GM23338 (cell line): ENCODE data around the gene CELA1. TPM values are rescaled to one million over a fixed set of nuclear protein-coding genes. Genes with fewer than 3 reads are reported as not detected.

Experiments used
- ATAC-seq: fragments of 200-7000 bp; cut with Tn5 transposase; 3 replicates; pipeline ENCODE4 v1.9.1; 2020
- DNase-seq: peaks from one replicate; pipeline ENCODE4 v3.0.0-alpha.2; 2015; ENCODE audit warnings: low spot score
- H2AFZ ChIP-seq: fragments of 200-600 bp; sonication (generic); 2 replicates; pipeline ENCODE4 v1.8.0; 2016; ENCODE audit warnings: antibody characterized with exemption, mild to moderate bottlenecking, moderate library complexity
- H3F3A ChIP-seq: fragments of 200-600 bp; sonication (generic); replicated peaks from 2 replicates; pipeline ENCODE4 v1.8.0; 2017; ENCODE audit warnings: antibody characterized with exemption, mixed run types, low read depth
- H3K27ac ChIP-seq: fragments of 200-600 bp; sonication (generic); 2 replicates; pipeline ENCODE4 v1.6.1; 2016; ENCODE audit warnings: low read depth
- H3K27me3 ChIP-seq: fragments of 200-600 bp; sonication (generic); 2 replicates; pipeline ENCODE4 v1.8.0; 2016; ENCODE audit warnings: mild to moderate bottlenecking, mixed run types, moderate library complexity; ENCODE audit not compliant: insufficient read depth
- H3K36me3 ChIP-seq: fragments of 200-600 bp; sonication (generic); 2 replicates; pipeline ENCODE4 v1.8.0; 2016; ENCODE audit warnings: mild to moderate bottlenecking; ENCODE audit not compliant: insufficient read depth
- H3K4me1 ChIP-seq: fragments of 200-600 bp; sonication (generic); 2 replicates; pipeline ENCODE4 v1.8.0; 2016; ENCODE audit warnings: mild to moderate bottlenecking, moderate library complexity; ENCODE audit not compliant: insufficient read depth
- H3K4me2 ChIP-seq: fragments of 200-600 bp; sonication (generic); 2 replicates; pipeline ENCODE4 v1.7.1; 2017; ENCODE audit warnings: mixed run types
- H3K4me3 ChIP-seq: fragments of 200-600 bp; sonication (generic); 2 replicates; pipeline ENCODE4 v1.6.1; 2016; ENCODE audit warnings: mixed run types
- H3K79me2 ChIP-seq: fragments of 200-600 bp; sonication (generic); replicated peaks from 2 replicates; pipeline ENCODE4 v1.8.0; 2017; ENCODE audit warnings: mild to moderate bottlenecking; ENCODE audit not compliant: insufficient read depth
- H3K9me2 ChIP-seq: fragments of 200-600 bp; sonication (generic); 2 replicates; pipeline ENCODE4 v1.8.0; 2017; ENCODE audit not compliant: insufficient read depth
- H4K20me1 ChIP-seq: fragments of 200-600 bp; sonication (generic); replicated peaks from 2 replicates; pipeline ENCODE4 v1.8.0; 2017; ENCODE audit warnings: mild to moderate bottlenecking; ENCODE audit not compliant: insufficient read depth
- H3K27ac Mint-ChIP-seq: 2 replicates; pipeline ENCODE4 v1.8.0; 2020; ENCODE audit warnings: inconsistent platforms, mild to moderate bottlenecking, moderate library complexity, mixed read lengths
- H3K27me3 Mint-ChIP-seq: 3 replicates; pipeline ENCODE4 v1.8.0; 2022; ENCODE audit warnings: low read depth, mild to moderate bottlenecking, moderate library complexity, mixed read lengths, inconsistent platforms; ENCODE audit not compliant: insufficient read depth, poor library complexity
- H3K36me3 Mint-ChIP-seq: 3 replicates; pipeline ENCODE4 v1.8.0; 2021; ENCODE audit warnings: low read depth, mild to moderate bottlenecking, inconsistent platforms, moderate library complexity, mixed read lengths
- H3K4me1 Mint-ChIP-seq: 3 replicates; pipeline ENCODE4 v1.8.0; 2020; ENCODE audit warnings: mild to moderate bottlenecking, inconsistent platforms, mixed read lengths
- H3K4me3 Mint-ChIP-seq: 3 replicates; pipeline ENCODE4 v1.8.0; 2021; ENCODE audit warnings: moderate library complexity, mild to moderate bottlenecking, inconsistent platforms, mixed read lengths
- H3K9me3 Mint-ChIP-seq: 3 replicates; pipeline ENCODE4 v1.8.0; 2020; ENCODE audit warnings: moderate library complexity, mild to moderate bottlenecking, inconsistent platforms, mixed read lengths
- CREB1 ChIP-seq: fragments of 250-450 bp; sonication (Bioruptor Pico); IDR thresholded peaks from 2 replicates; pipeline ENCODE4 v1.5.0; 2020; ENCODE audit warnings: low read depth, mild to moderate bottlenecking, moderate library complexity
- ETS1 ChIP-seq: IDR thresholded peaks from 2 replicates; pipeline ENCODE4 v1.6.1; 2016; ENCODE audit warnings: antibody characterized with exemption
- EZH2 ChIP-seq: fragments of 200-600 bp; sonication (generic); IDR thresholded peaks from one replicate; pipeline ENCODE4 v1.8.0; 2017; ENCODE audit warnings: antibody characterized with exemption, mild to moderate bottlenecking, low read depth; ENCODE audit not compliant: unreplicated experiment
- EZH2phosphoT487 ChIP-seq: fragments of 200-600 bp; sonication (generic); IDR thresholded peaks from one replicate; pipeline ENCODE4 v1.8.1; 2018; ENCODE audit warnings: antibody characterized with exemption; ENCODE audit not compliant: unreplicated experiment
- JUNB ChIP-seq: IDR thresholded peaks from one replicate; pipeline ENCODE4 v1.6.1; 2016; ENCODE audit warnings: antibody characterized with exemption; ENCODE audit not compliant: unreplicated experiment
- NANOG ChIP-seq: IDR thresholded peaks from 2 replicates; pipeline ENCODE4 v1.6.1; 2016; ENCODE audit warnings: antibody characterized with exemption, borderline replicate concordance
- POLR2AphosphoS5 ChIP-seq: IDR thresholded peaks from 2 replicates; pipeline ENCODE4 v1.6.1; 2016; ENCODE audit warnings: antibody characterized with exemption, low read depth
- REST ChIP-seq: IDR thresholded peaks from one replicate; pipeline ENCODE4 v1.6.1; 2018; ENCODE audit warnings: antibody characterized with exemption; ENCODE audit not compliant: unreplicated experiment
- STAT1 ChIP-seq: IDR thresholded peaks from one replicate; pipeline ENCODE4 v1.6.1; 2016; ENCODE audit warnings: antibody characterized with exemption; ENCODE audit not compliant: unreplicated experiment
- ZNF114 ChIP-seq: fragments of 250-450 bp; sonication (Bioruptor Pico); IDR thresholded peaks from 2 replicates; pipeline ENCODE4 v1.5.0; 2020; ENCODE audit warnings: mild to moderate bottlenecking, moderate library complexity
- ZNF331 ChIP-seq: fragments of 250-450 bp; sonication (Bioruptor Pico); IDR thresholded peaks from 2 replicates; pipeline ENCODE4 v1.5.0; 2020; ENCODE audit warnings: low read depth, mild to moderate bottlenecking, moderate library complexity
- polyA plus RNA-seq: library from polyadenylated mRNA; unstranded; fragments of >200 nt; fragmentation: Nextera tagmentation; extraction: Ambion mirVana; gene quantifications from 2 replicates; pipeline ENCODE4 v1.2.1, GENCODE V29; 2016
- total RNA-seq: library from RNA; depleted of rRNA; stranded (reverse); fragments of >200 nt; shearing (Covaris generic); gene quantifications from 2 replicates; pipeline ENCODE4 v1.2.3, GENCODE V29; 2014
- TF ChIP-seq, protein P1 (sequence below): fragments of 250-450 bp; sonication (Bioruptor Pico); IDR thresholded peaks from 2 replicates; pipeline ENCODE4 v1.5.0; 2020; ENCODE audit warnings: mild to moderate bottlenecking, moderate library complexity
- TF ChIP-seq, protein P2 (sequence below), 2 experiments: fragments of 200-600 bp in 1 of 2; sonication (generic) in 1 of 2; conservative IDR thresholded peaks; 2 replicates each; pipeline versions ENCODE4 v1.5.1 to v1.6.1; 2016 to 2017; ENCODE audit warnings: antibody characterized with exemption in 2 of 2, low read depth in 2 of 2, mild to moderate bottlenecking in 2 of 2, moderate library complexity in 1 of 2

Gene CELA1
- total and polyA plus RNA-seq, 2 experiments from 2014 or later, result not detected

DNA sequence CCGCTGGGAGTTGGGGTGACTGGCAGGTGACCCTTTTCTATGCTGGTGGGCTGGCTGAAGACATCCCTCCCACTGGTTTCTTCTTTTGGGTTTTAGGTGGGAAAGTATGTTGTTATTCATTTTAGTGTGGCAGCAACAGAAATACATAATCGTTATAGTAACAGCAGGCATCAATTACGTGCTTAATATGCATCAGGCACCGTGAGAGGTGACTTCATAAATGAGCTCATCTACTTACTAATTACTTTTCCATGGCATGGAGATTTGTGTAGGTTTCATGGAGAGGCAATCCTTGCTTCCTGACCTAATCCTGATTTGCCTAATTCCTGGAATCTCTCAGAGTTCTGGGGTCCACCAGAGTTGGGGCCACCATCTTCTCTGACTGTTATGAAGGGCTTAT, 13.4 kb upstream of the CELA1 start:
- no peaks in the 10 kb centered on the region for H3K4me1 Mint-ChIP-seq
- TF ChIP-seq, protein P1, sequence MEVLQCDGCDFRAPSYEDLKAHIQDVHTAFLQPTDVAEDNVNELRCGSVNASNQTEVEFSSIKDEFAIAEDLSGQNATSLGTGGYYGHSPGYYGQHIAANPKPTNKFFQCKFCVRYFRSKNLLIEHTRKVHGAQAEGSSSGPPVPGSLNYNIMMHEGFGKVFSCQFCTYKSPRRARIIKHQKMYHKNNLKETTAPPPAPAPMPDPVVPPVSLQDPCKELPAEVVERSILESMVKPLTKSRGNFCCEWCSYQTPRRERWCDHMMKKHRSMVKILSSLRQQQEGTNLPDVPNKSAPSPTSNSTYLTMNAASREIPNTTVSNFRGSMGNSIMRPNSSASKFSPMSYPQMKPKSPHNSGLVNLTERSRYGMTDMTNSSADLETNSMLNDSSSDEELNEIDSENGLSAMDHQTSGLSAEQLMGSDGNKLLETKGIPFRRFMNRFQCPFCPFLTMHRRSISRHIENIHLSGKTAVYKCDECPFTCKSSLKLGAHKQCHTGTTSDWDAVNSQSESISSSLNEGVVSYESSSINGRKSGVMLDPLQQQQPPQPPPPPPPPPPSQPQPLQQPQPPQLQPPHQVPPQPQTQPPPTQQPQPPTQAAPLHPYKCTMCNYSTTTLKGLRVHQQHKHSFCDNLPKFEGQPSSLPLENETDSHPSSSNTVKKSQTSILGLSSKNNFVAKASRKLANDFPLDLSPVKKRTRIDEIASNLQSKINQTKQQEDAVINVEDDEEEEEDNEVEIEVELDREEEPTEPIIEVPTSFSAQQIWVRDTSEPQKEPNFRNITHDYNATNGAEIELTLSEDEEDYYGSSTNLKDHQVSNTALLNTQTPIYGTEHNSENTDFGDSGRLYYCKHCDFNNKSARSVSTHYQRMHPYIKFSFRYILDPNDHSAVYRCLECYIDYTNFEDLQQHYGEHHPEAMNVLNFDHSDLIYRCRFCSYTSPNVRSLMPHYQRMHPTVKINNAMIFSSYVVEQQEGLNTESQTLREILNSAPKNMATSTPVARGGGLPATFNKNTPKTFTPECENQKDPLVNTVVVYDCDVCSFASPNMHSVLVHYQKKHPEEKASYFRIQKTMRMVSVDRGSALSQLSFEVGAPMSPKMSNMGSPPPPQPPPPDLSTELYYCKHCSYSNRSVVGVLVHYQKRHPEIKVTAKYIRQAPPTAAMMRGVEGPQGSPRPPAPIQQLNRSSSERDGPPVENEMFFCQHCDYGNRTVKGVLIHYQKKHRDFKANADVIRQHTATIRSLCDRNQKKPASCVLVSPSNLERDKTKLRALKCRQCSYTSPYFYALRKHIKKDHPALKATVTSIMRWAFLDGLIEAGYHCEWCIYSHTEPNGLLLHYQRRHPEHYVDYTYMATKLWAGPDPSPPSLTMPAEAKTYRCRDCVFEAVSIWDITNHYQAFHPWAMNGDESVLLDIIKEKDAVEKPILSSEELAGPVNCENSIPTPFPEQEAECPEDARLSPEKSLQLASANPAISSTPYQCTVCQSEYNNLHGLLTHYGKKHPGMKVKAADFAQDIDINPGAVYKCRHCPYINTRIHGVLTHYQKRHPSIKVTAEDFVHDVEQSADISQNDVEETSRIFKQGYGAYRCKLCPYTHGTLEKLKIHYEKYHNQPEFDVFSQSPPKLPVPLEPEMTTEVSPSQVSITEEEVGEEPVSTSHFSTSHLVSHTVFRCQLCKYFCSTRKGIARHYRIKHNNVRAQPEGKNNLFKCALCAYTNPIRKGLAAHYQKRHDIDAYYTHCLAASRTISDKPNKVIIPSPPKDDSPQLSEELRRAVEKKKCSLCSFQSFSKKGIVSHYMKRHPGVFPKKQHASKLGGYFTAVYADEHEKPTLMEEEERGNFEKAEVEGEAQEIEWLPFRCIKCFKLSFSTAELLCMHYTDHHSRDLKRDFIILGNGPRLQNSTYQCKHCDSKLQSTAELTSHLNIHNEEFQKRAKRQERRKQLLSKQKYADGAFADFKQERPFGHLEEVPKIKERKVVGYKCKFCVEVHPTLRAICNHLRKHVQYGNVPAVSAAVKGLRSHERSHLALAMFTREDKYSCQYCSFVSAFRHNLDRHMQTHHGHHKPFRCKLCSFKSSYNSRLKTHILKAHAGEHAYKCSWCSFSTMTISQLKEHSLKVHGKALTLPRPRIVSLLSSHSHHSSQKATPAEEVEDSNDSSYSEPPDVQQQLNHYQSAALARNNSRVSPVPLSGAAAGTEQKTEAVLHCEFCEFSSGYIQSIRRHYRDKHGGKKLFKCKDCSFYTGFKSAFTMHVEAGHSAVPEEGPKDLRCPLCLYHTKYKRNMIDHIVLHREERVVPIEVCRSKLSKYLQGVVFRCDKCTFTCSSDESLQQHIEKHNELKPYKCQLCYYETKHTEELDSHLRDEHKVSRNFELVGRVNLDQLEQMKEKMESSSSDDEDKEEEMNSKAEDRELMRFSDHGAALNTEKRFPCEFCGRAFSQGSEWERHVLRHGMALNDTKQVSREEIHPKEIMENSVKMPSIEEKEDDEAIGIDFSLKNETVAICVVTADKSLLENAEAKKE, result no peak
- TF ChIP-seq EZH2phosphoT487, result no peak
- no peak for TF ChIP-seq STAT1
- TF ChIP-seq CREB1 (CRISPR knock-in tag), result no peak
- no peak for TF ChIP-seq ZNF114 (CRISPR knock-in tag)
- TF ChIP-seq, protein P2, sequence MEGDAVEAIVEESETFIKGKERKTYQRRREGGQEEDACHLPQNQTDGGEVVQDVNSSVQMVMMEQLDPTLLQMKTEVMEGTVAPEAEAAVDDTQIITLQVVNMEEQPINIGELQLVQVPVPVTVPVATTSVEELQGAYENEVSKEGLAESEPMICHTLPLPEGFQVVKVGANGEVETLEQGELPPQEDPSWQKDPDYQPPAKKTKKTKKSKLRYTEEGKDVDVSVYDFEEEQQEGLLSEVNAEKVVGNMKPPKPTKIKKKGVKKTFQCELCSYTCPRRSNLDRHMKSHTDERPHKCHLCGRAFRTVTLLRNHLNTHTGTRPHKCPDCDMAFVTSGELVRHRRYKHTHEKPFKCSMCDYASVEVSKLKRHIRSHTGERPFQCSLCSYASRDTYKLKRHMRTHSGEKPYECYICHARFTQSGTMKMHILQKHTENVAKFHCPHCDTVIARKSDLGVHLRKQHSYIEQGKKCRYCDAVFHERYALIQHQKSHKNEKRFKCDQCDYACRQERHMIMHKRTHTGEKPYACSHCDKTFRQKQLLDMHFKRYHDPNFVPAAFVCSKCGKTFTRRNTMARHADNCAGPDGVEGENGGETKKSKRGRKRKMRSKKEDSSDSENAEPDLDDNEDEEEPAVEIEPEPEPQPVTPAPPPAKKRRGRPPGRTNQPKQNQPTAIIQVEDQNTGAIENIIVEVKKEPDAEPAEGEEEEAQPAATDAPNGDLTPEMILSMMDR (conservative IDR thresholded peaks at IDR 0.05; ENCODE audit: low read depth in 2 of 2), result no peak
- TF ChIP-seq JUNB, result no peak
- TF ChIP-seq ZNF331 (CRISPR knock-in tag), result no peak
- TF ChIP-seq NANOG, result no peak
- TF ChIP-seq POLR2AphosphoS5, result no peak
- TF ChIP-seq ETS1, result no peak
- no peak for TF ChIP-seq EZH2
- TF ChIP-seq REST, result no peak
- H3K9me3 Mint-ChIP-seq, result no peaks in the 10 kb centered on the region
- H3K27me3 Mint-ChIP-seq, result peaks cover 4% of the 10 kb centered on the region
- H3K4me1 ChIP-seq, result no peaks in the 10 kb centered on the region
- no peak overlapping the region for H2AFZ ChIP-seq
- no peak overlapping the region for H3K27ac ChIP-seq
- no peaks in the 10 kb centered on the region for H3K27me3 ChIP-seq
- H3K79me2 ChIP-seq, result no peaks in the 10 kb centered on the region
- H3K9me2 ChIP-seq, result no peaks in the 10 kb centered on the region
- H3K27ac Mint-ChIP-seq, result no peak overlapping the region
- ATAC-seq, result no peak
- H4K20me1 ChIP-seq, result no peaks in the 10 kb centered on the region; the same call in 1 of the 2 replicates
- H3K4me3 ChIP-seq, result no peak overlapping the region
- H3K36me3 ChIP-seq, result no peaks in the 10 kb centered on the region
- H3K36me3 Mint-ChIP-seq, result peaks cover 20% of the 10 kb centered on the region
- no peak for DNase-seq
- H3K4me2 ChIP-seq, result no peak overlapping the region
- H3K4me3 Mint-ChIP-seq, result no peak overlapping the region; the same call in 2 of the 3 replicates
- no peaks in the 10 kb centered on the region for H3F3A ChIP-seq
